ENCODE results near the gene TUBB1. TPM values are rescaled to one million over a fixed set of nuclear protein-coding genes. Genes with fewer than 3 reads are reported as not detected.

TUBB1 gene
- polyA plus RNA-seq, 1 donor (not counting 4 experiments of a cell fraction or from before 2014, with no cell fraction given): 0.03 TPM

GRCh38 chr20:59025086-59025485, 5.9 kb downstream of the TUBB1 start:
- Histone ChIP-seq H4K20me1 (ENCODE audit: control insufficient read depth, extremely low read depth, insufficient read depth, low read length) (peaks cover 3% of the 10 kb centered on the region), H3K36me3 (ENCODE audit: control insufficient read depth in 2 of 2, extremely low read depth in 1 of 2, insufficient read depth in 2 of 2, low read length in 2 of 2) (peaks cover 24 to 45% of the 10 kb centered on the region in 2 experiments), H3K4me3 (ENCODE audit: control insufficient read depth in 2 of 3, extremely low read depth in 1 of 3, insufficient read depth in 2 of 3, low read depth in 1 of 3, low read length in 3 of 3) (no peak overlapping the region), H3K4me1 (ENCODE audit: control insufficient read depth, extremely low read depth, insufficient read depth, low read length) (peaks cover 27% of the 10 kb centered on the region), H3K9me3 (ENCODE audit: control insufficient read depth, low read depth, low read length) (no peaks in the 10 kb centered on the region), H3K9me1 (ENCODE audit: control insufficient read depth, extremely low read depth, insufficient read depth, low read length) (no peaks in the 10 kb centered on the region), H2AFZ (ENCODE audit: control insufficient read depth, low read length) (no peak overlapping the region), H3K79me2 (ENCODE audit: control insufficient read depth, insufficient read depth, low read length) (peaks cover 50% of the 10 kb centered on the region), H3K27ac (ENCODE audit: control insufficient read depth, insufficient read depth, low read length) (no peak overlapping the region), H3K27me3 (ENCODE audit: control insufficient read depth, extremely low read depth, insufficient read depth, low read length) (no peaks in the 10 kb centered on the region), H3K4me2 (ENCODE audit: control insufficient read depth, extremely low read depth, insufficient read depth, low read depth, low read length) (no peak overlapping the region), H3K9ac (ENCODE audit: control insufficient read depth, extremely low read depth, insufficient read depth, low read length) (no peak overlapping the region)
- dilution Hi-C loops (cut with MboI; ENCODE audit: extremely low pct_ligation_motif_present, low sequenced_read_pairs): no loop called here
- FAIRE-seq (no peak), DNase-seq (ENCODE audit: low read depth, low spot score) (no peak)
- no peak for TF ChIP-seq CTCF (optimal IDR thresholded peaks at IDR 0.05 in 1 of 3, IDR thresholded peaks at IDR 0.05 in 1 of 3, conservative IDR thresholded peaks at IDR 0.05 in 1 of 3; ENCODE audit: extremely low read depth in 1 of 3, insufficient read depth in 2 of 3, low read length in 3 of 3)
- no peak for TF ChIP-seq EZH2 (IDR thresholded peaks at IDR 0.05; ENCODE audit: low read length)

GRCh38 chr20:59025511-59025910, 6.3 kb downstream of the TUBB1 start:
- Histone ChIP-seq H4K20me1 (ENCODE audit: control insufficient read depth, extremely low read depth, insufficient read depth, low read length) (peaks cover 3% of the 10 kb centered on the region), H3K4me2 (ENCODE audit: control insufficient read depth, extremely low read depth, insufficient read depth, low read depth, low read length) (no peak overlapping the region), H3K27me3 (ENCODE audit: control insufficient read depth, extremely low read depth, insufficient read depth, low read length) (no peaks in the 10 kb centered on the region), H2AFZ (ENCODE audit: control insufficient read depth, low read length) (no peak overlapping the region), H3K4me1 (ENCODE audit: control insufficient read depth, extremely low read depth, insufficient read depth, low read length) (peaks cover 29% of the 10 kb centered on the region), H3K9me3 (ENCODE audit: control insufficient read depth, low read depth, low read length) (no peaks in the 10 kb centered on the region), H3K9me1 (ENCODE audit: control insufficient read depth, extremely low read depth, insufficient read depth, low read length) (no peaks in the 10 kb centered on the region), H3K27ac (ENCODE audit: control insufficient read depth, insufficient read depth, low read length) (no peak overlapping the region), H3K79me2 (ENCODE audit: control insufficient read depth, insufficient read depth, low read length) (peaks cover 54% of the 10 kb centered on the region), H3K36me3 (ENCODE audit: control insufficient read depth in 2 of 2, extremely low read depth in 1 of 2, insufficient read depth in 2 of 2, low read length in 2 of 2) (peaks cover 25 to 48% of the 10 kb centered on the region in 2 experiments), H3K9ac (ENCODE audit: control insufficient read depth, extremely low read depth, insufficient read depth, low read length) (no peak overlapping the region), H3K4me3 (ENCODE audit: control insufficient read depth in 2 of 3, extremely low read depth in 1 of 3, insufficient read depth in 2 of 3, low read depth in 1 of 3, low read length in 3 of 3) (no peak overlapping the region)
- dilution Hi-C loops (cut with MboI; ENCODE audit: extremely low pct_ligation_motif_present, low sequenced_read_pairs): no loop called here
- FAIRE-seq (no peak), DNase-seq (ENCODE audit: low read depth, low spot score) (no peak)
- TF ChIP-seq EZH2 (IDR thresholded peaks at IDR 0.05; ENCODE audit: low read length): no peak
- no peak for TF ChIP-seq CTCF (optimal IDR thresholded peaks at IDR 0.05 in 1 of 3, IDR thresholded peaks at IDR 0.05 in 1 of 3, conservative IDR thresholded peaks at IDR 0.05 in 1 of 3; ENCODE audit: extremely low read depth in 1 of 3, insufficient read depth in 2 of 3, low read length in 3 of 3)

Data from keratinocyte (primary cell).